Thymus (tissue), 11 donors: Measurements from ENCODE around the gene CDK14. TPM values are rescaled to one million over a fixed set of nuclear protein-coding genes. Genes with fewer than 3 reads are reported as not detected.

Experiments used
- DNase-seq, 9 donors: peaks; one replicate each; pipeline ENCODE4 v3.0.0-alpha.2; 2013; ENCODE audit warnings: low spot score in 9 of 9, low read depth in 6 of 9, missing footprints in 1 of 9
- H3K27ac ChIP-seq, 2 donors: one replicate each; pipeline ENCODE4 v1.5.1; 2013; ENCODE audit warnings: control low read depth in 1 of 2, low read depth in 1 of 2, low read length in 1 of 2, mild to moderate bottlenecking in 1 of 2, moderate library complexity in 1 of 2
- H3K27me3 ChIP-seq, 2 donors: one replicate each; pipeline ENCODE4 v1.5.1; 2013; ENCODE audit warnings: low read length in 1 of 2; ENCODE audit not compliant: control insufficient read depth in 2 of 2, insufficient read depth in 1 of 2
- H3K36me3 ChIP-seq, 2 donors: one replicate each; pipeline ENCODE4 v1.5.1; 2013; ENCODE audit warnings: low read length in 1 of 2, mild to moderate bottlenecking in 1 of 2, moderate library complexity in 1 of 2; ENCODE audit not compliant: control insufficient read depth in 2 of 2, insufficient read depth in 2 of 2
- H3K4me1 ChIP-seq, 2 donors: one replicate each; pipeline ENCODE4 v1.5.1; 2013; ENCODE audit warnings: low read length in 2 of 2; ENCODE audit not compliant: control insufficient read depth in 2 of 2, insufficient read depth in 2 of 2
- H3K4me3 ChIP-seq, 2 donors: one replicate each; pipeline ENCODE4 v1.5.1; 2013; ENCODE audit warnings: low read length in 2 of 2, control low read depth in 1 of 2, mild to moderate bottlenecking in 1 of 2
- H3K9me3 ChIP-seq, 2 donors: one replicate each; pipeline ENCODE4 v1.5.1; 2013; ENCODE audit warnings: low read length in 1 of 2, mild to moderate bottlenecking in 1 of 2; ENCODE audit not compliant: control insufficient read depth in 2 of 2, insufficient read depth in 1 of 2
- WGBS: extraction: QIAGEN DNeasy Blood & Tissue Kit; methylation state at CpG from one replicate; pipeline ENCODE4 v1.1.7; 2013; 5-methylcytosine and 5-hydroxymethylcytosine counted together
- polyA plus RNA-seq: library from polyadenylated mRNA; stranded (reverse); fragments of 200-250 nt; gene quantifications from one replicate; pipeline ENCODE4 v1.2.3, GENCODE V29; 2013
- total RNA-seq: library from RNA; stranded (reverse); fragments of 120-200 nt; gene quantifications from one replicate; pipeline ENCODE4 v1.2.4, GENCODE V29; 2013
- donor health status: healthy.

Gene CDK14
- total and polyA plus RNA-seq, 2 donors, result 7.6 to 9.0 TPM

- no peaks in the 10 kb centered on the region for H3K27me3 ChIP-seq
- peak in 1 of 9 donors; percentile 5 for DNase-seq
- peak overlapping the region in 1 of 2 donors; percentile 55 for H3K27ac ChIP-seq
- no peaks in the 10 kb centered on the region for H3K9me3 ChIP-seq
- no peak overlapping the region for H3K4me3 ChIP-seq
- H3K36me3 ChIP-seq, result no peaks in the 10 kb centered on the region
- no peaks in the 10 kb centered on the region for H3K4me1 ChIP-seq
- 87% methylated on average over 1 of the region's 1 CpG for WGBS
Measured at GRCh38 chr7:90660819-90661218, 64.7 kb downstream of the CDK14 start.

GRCh38 chr7:90661290-90662151, 65.4 kb downstream of the CDK14 start:
- Histone ChIP-seq H3K27ac (peak overlapping the region; percentile 33 to 55), H3K4me1 (no peaks in the 10 kb centered on the region), H3K4me3 (no peak overlapping the region), H3K36me3 (no peaks in the 10 kb centered on the region), H3K9me3 (no peaks in the 10 kb centered on the region), H3K27me3 (no peaks in the 10 kb centered on the region)
- 88% methylated on average over 6 of the region's 6 CpGs for WGBS
- DNase-seq, result no peak

GRCh38 chr7:90663176-90663575, 67.1 kb downstream of the CDK14 start:
- H3K4me1 ChIP-seq, result no peaks in the 10 kb centered on the region
- no peaks in the 10 kb centered on the region for H3K9me3 ChIP-seq
- no peaks in the 10 kb centered on the region for H3K36me3 ChIP-seq
- no peaks in the 10 kb centered on the region for H3K27me3 ChIP-seq
- H3K27ac ChIP-seq, result no peak overlapping the region
- WGBS, result 85% methylated on average over 3 of the region's 3 CpGs
- no peak for DNase-seq
- H3K4me3 ChIP-seq, result no peak overlapping the region

- 90% methylated on average over 4 of the region's 4 CpGs for WGBS
- no peaks in the 10 kb centered on the region for H3K4me1 ChIP-seq
- no peak overlapping the region for H3K4me3 ChIP-seq
- H3K36me3 ChIP-seq, result no peaks in the 10 kb centered on the region
- H3K27ac ChIP-seq, result no peak overlapping the region
- DNase-seq, result no peak
- H3K27me3 ChIP-seq, result no peaks in the 10 kb centered on the region
- no peaks in the 10 kb centered on the region for H3K9me3 ChIP-seq
Measured at GRCh38 chr7:90666186-90666585, 70.1 kb downstream of the CDK14 start.

GRCh38 chr7:90668992-90669391, 72.9 kb downstream of the CDK14 start:
- no peaks in the 10 kb centered on the region for H3K27me3 ChIP-seq
- DNase-seq, result no peak

GRCh38 chr7:90669492-90669891, 73.4 kb downstream of the CDK14 start:
- DNase-seq, result no peak
- no peak overlapping the region for H3K27ac ChIP-seq
- H3K36me3 ChIP-seq, result no peaks in the 10 kb centered on the region
- H3K27me3 ChIP-seq, result no peaks in the 10 kb centered on the region
- WGBS, result 93% methylated on average over 1 of the region's 1 CpG
- no peak overlapping the region for H3K4me3 ChIP-seq
- H3K9me3 ChIP-seq, result no peaks in the 10 kb centered on the region
- H3K4me1 ChIP-seq, result no peaks in the 10 kb centered on the region

More at GRCh38 chr7:90668992-90669391, 72.9 kb downstream of the CDK14 start:
- no peaks in the 10 kb centered on the region for H3K36me3 ChIP-seq
- WGBS, result 100% methylated on average over 2 of the region's 2 CpGs
- no peak overlapping the region for H3K27ac ChIP-seq
- H3K9me3 ChIP-seq, result no peaks in the 10 kb centered on the region
- H3K4me1 ChIP-seq, result no peaks in the 10 kb centered on the region
- no peak overlapping the region for H3K4me3 ChIP-seq

- Histone ChIP-seq H3K27ac (no peak overlapping the region), H3K27me3 (no peaks in the 10 kb centered on the region), H3K36me3 (no peaks in the 10 kb centered on the region), H3K4me1 (no peaks in the 10 kb centered on the region), H3K9me3 (no peaks in the 10 kb centered on the region), H3K4me3 (no peak overlapping the region)
- 91% methylated on average over 2 of the region's 2 CpGs for WGBS
- DNase-seq, result no peak
Measured at GRCh38 chr7:90671571-90671970, 75.5 kb downstream of the CDK14 start.

GRCh38 chr7:90672210-90672609, 76.1 kb downstream of the CDK14 start:
- no peak overlapping the region for H3K4me3 ChIP-seq
- 93% methylated on average over 2 of the region's 2 CpGs for WGBS
- no peaks in the 10 kb centered on the region for H3K9me3 ChIP-seq
- no peaks in the 10 kb centered on the region for H3K36me3 ChIP-seq
- no peak for DNase-seq
- H3K27ac ChIP-seq, result no peak overlapping the region
- H3K27me3 ChIP-seq, result no peaks in the 10 kb centered on the region
- no peaks in the 10 kb centered on the region for H3K4me1 ChIP-seq

GRCh38 chr7:90674625-90675024, 78.5 kb downstream of the CDK14 start:
- no peak for DNase-seq
- no peaks in the 10 kb centered on the region for H3K27me3 ChIP-seq

More at GRCh38 chr7:90674625-90675024, 78.5 kb downstream of the CDK14 start:
- Histone ChIP-seq H3K4me1 (no peaks in the 10 kb centered on the region), H3K4me3 (no peak overlapping the region), H3K36me3 (no peaks in the 10 kb centered on the region), H3K27ac (no peak overlapping the region), H3K9me3 (no peaks in the 10 kb centered on the region)
- 89% methylated on average over 1 of the region's 1 CpG for WGBS
